HEK293T (cell line): ENCODE results near the gene PLSCR3.

Experiments
- ARNT ChIP-seq: fragments of 450-650 bp; IDR thresholded peaks from 2 replicates; pipeline ENCODE4 v1.6.1; 2017; ENCODE audit warnings: mild to moderate bottlenecking
- BHLHE40 ChIP-seq: fragments of 450-650 bp; IDR thresholded peaks from 2 replicates; pipeline ENCODE4 v1.6.1; 2016; ENCODE audit warnings: mild to moderate bottlenecking, moderate library complexity, borderline replicate concordance
- CTBP1 ChIP-seq: fragments of 450-650 bp; IDR thresholded peaks from 2 replicates; pipeline ENCODE4 v1.6.1; 2016; ENCODE audit warnings: borderline replicate concordance
- ELF4 ChIP-seq: fragments of 450-650 bp; IDR thresholded peaks from 2 replicates; pipeline ENCODE4 v1.6.1; 2017; ENCODE audit warnings: antibody characterized with exemption
- FOXA1 ChIP-seq: fragments of 450-650 bp; IDR thresholded peaks from 2 replicates; pipeline ENCODE4 v1.6.1; 2016; ENCODE audit warnings: mild to moderate bottlenecking
- FOXK2 ChIP-seq: fragments of 450-650 bp; IDR thresholded peaks from 2 replicates; pipeline ENCODE4 v1.6.1; 2016; ENCODE audit warnings: mild to moderate bottlenecking
- FOXM1 ChIP-seq: fragments of 450-650 bp; IDR thresholded peaks from 2 replicates; pipeline ENCODE4 v1.6.1; 2017; ENCODE audit warnings: mild to moderate bottlenecking, borderline replicate concordance
- HDGF ChIP-seq: fragments of 450-650 bp; IDR thresholded peaks from 2 replicates; pipeline ENCODE4 v1.6.1; 2017; ENCODE audit warnings: antibody characterized with exemption, borderline replicate concordance
- LEF1 ChIP-seq: fragments of 450-650 bp; IDR thresholded peaks from 2 replicates; pipeline ENCODE4 v1.6.1; 2017; ENCODE audit warnings: mild to moderate bottlenecking, borderline replicate concordance
- NFRKB ChIP-seq: fragments of 450-650 bp; IDR thresholded peaks from 2 replicates; pipeline ENCODE4 v1.6.1; 2016; ENCODE audit warnings: mild to moderate bottlenecking, moderate library complexity
- SP1 ChIP-seq: fragments of 450-650 bp; IDR thresholded peaks from 2 replicates; pipeline ENCODE4 v1.6.1; 2017
- SUZ12 ChIP-seq: fragments of 450-650 bp; IDR thresholded peaks from 2 replicates; pipeline ENCODE4 v1.6.1; 2016; ENCODE audit warnings: mild to moderate bottlenecking
- ZNF384 ChIP-seq: fragments of 450-650 bp; IDR thresholded peaks from 2 replicates; pipeline ENCODE4 v1.6.1; 2016

DNA sequence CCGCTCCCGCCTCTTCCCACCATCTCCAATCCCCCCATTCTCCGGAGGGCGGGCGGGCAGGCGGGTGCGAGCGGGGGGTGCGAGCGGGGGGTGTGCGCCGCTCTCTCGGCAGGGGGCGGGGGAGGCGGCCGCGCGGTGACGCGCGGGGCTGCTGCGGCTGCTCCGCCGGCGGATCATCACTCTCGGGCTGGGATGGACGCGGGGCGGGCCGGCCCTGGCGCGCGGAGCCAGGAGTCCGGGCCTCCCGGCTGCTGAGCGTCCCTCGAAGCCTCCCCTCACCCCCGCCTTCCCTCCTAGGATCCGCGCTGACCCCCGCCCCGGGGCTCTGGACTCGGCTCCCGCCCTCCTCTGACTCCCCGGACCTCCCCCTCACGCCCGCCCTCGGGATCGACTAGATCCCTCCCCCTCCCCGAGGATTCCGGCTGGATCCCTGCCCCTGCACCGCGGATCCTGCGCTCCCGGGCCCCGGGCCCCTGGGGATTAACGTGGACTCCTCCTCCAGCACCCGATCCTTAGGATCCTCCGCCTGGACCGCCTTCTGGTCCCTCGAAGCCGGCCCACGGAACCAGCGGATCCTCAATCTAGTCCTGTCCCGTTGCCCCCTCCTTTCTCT, 10.5 kb upstream of the PLSCR3 start:
- no peak for TF ChIP-seq NFRKB
- no peak for TF ChIP-seq ELF4
- TF ChIP-seq BHLHE40, result no peak
- TF ChIP-seq SP1, result no peak
- no peak for TF ChIP-seq FOXK2
- TF ChIP-seq FOXM1, result no peak
- no peak for TF ChIP-seq LEF1
- TF ChIP-seq FOXA1, result no peak
- no peak for TF ChIP-seq ARNT
- TF ChIP-seq CTBP1, result no peak
- TF ChIP-seq ZNF384, result no peak
- TF ChIP-seq HDGF, result no peak
- no peak for TF ChIP-seq SUZ12
